CD1c-positive myeloid dendritic cell (primary cell): ENCODE results near the gene PAX5.
A peak's percentile ranks its signal among the peaks of the same experiment; 100 is the strongest.
"Not testable (repeated sequence)": the region's sequence is repeated elsewhere in the genome, so short reads cannot be mapped to it uniquely, and the experiment has no call there.

Experiments
- DNase-seq: peaks from one replicate; pipeline ENCODE4 v3.0.0-alpha.2; 2016; ENCODE audit errors: extremely low spot score

The PAX5 gene

GRCh38 chr9:36881316-36881715 is 152.8 kb downstream of the PAX5 start:
- DNase-seq, result no peak

- no peak for DNase-seq
These were observed 154.0 kb downstream of the PAX5 start for GRCh38 chr9:36880075-36880474.

DNA sequence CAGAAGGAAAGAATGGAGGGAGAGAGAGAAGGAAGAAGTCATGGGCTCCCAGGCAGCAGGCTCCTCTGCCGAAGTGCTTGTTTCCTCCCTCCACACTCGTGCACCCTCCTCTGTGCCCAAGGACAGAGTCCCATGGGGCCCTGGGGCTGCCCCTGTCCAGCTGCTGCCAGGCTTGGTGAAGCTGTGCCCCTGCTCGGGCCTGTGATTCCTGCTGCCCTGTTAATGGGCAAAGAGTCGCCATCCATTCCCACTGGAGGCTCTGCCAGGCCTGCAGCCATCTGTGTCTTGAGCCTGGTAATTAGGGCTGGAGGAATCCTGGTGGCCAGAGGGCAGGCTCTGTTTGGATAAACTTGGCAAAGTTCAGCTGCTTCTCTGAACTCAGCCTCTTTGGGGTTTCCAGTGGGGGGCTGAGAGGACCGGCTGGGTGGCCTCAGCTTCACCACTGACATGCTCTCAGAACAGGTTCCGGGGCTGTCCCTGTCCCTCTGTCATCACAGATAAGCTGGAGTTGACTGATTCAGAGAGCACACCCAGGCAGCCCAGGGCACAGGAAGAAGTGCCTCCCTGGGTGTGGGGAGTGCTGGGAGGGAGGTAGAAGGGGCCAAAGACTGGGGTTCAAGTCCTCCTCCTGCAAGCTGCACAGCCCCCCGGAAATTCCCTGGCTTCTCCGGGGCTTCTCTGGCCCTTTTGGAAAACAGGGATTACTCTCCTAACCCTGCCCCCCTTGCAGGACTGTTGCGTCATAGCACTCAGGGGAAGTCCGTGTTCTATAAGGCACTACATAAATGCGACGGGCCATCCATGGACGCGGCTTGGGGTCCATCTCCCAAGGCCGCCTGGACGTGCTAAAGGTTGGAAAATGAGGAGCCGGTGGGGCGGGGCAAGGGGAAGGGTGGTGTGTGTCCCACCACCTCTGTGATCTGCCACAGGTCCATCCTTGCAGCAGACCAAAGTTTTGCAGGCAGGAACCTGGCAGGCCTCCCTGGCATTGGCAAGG is 154.8 kb downstream of the PAX5 start:
- DNase-seq, result no peak

DNA sequence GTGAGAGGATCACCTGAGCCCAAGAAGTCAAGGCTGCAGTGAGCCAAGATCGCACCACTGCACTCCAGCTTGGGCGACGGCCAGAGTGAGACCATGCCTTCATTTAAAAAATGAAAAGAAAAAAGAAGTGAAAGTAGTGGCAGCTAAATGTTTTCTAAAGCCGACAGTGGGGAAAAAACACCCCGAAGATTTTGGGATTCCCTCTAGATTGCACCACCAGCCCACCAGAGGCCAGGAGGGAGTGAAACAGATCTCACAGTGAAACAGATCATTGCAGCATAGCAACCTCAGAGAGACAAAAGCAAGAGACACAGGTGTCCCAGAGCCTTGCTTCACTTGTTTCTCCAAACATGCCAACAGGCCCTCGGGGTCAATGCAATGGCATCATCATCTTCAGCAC is 156.8 kb downstream of the PAX5 start:
- no peak for DNase-seq

GRCh38 chr9:36876056-36876455 is 158.0 kb downstream of the PAX5 start:
- DNase-seq, result no peak

- DNase-seq, result peak; percentile 17
These were observed 159.1 kb downstream of the PAX5 start for GRCh38 chr9:36874921-36875320.

DNA sequence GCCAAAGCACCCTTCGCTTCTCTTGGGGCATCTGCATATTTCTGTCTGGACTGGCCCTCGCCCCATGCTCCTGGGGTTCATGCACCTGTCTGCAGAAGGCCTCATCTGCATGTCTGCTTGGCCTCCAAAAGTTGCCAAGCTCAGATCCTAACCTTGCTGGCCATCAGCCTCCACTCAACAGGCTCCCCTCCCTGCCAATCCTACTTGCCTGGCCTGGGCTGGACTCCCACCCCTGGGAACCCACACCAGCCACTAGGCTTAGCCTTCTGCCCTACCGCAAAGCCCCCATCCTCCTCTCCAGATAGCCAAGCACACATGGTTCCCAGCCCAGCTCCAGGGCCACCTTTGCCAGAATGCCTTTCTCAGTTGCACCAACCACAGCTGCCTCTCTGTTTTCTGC is 159.8 kb downstream of the PAX5 start:
- DNase-seq, result no peak

DNA sequence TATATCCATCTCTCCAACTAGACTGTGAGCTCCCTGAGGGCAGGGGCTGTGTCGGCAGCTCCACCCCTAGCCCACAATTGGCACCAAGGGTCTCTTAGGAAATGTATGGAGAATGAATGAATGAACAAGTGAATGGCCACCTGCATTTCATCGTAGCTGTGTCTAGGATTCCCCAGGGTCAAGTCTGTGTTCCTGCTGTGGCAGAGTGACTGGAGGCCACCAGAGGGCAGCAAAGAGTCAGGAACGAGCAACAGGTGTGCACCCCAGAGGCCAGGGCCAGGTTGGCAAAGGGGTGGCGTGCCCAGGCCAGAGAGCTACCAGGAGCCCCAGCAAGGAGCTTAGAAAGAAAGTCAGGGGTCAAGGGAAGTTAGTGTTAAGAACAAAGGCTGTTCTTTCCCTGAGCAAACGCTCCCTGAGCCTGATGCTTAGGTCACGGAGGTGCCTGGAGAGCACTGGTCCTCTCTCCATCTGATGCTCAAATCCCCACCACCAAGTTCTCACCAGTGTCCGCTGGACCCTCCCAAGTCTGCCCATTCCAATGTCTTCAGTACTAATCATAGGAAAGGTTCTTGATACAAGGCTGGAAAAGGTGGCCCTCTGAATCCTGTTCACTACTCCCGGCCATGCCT is 160.7 kb downstream of the PAX5 start:
- DNase-seq, result peak; percentile 61

DNA sequence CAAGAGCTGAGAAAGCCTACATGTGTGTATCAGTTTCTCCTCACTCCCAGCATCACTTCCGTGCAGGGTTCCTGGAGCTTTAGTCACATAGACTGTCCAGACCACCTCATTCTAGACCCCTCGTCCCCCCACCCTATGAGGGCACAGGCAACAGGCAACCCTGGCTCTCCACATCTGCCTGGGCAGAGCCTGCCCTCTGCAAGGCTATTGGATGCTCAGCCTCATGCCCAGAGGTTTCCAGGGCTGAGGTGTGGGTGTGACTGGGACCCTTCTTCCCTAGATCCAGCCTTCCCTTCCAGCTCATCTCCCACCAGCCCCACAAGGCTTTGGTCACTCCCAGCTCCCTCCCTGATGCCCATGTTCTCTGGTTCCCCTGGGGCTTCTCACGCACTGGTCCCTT is 161.4 kb downstream of the PAX5 start:
- no peak for DNase-seq

DNA sequence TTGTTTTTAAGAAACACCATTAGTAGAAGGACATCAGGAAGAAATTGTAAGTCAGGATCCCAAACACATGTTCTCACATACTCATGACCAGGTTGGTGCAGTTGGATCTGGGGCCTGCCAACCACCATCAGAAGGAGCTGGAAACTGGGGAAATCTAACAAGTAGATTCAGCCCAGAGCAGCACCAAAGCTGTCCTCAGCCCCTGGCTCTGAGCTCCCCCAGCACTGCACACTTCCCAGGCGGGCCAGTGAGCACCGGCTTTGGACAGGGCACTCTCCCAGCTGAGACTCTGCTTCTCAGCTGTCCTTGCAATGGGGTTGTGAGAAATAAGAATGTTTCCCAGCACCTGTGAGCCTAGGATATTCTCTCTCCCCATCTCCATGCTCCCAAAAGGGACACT is 162.5 kb downstream of the PAX5 start:
- no peak for DNase-seq

- DNase-seq, result no peak
These were observed 163.1 kb downstream of the PAX5 start for GRCh38 chr9:36870960-36871359.

GRCh38 chr9:36869605-36870004 is 164.5 kb downstream of the PAX5 start:
- DNase-seq, result not testable (repeated sequence)

GRCh38 chr9:36868586-36869282 is 165.3 kb downstream of the PAX5 start:
- no peak for DNase-seq

- no peak for DNase-seq
These were observed 166.2 kb downstream of the PAX5 start for GRCh38 chr9:36867672-36868471.

DNA sequence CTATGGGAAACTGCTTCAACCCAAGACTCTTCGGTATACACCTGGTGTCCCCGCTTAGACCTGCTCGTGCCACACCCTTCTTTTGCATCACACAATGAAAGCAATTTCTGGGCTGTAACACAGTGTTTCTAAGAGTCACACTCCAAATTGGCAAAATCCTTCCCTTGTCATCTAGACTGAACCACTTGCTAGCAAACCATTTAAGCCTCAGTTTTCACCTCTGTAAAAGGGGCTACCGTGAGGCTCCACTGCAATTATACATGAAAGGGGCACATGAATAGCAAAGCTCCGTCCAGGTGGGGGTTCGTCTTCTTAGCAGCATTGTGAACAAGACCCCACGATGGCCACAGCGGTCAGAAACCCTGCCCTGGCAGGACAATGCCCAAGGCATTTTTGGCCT is 166.8 kb downstream of the PAX5 start:
- DNase-seq, result no peak

DNA sequence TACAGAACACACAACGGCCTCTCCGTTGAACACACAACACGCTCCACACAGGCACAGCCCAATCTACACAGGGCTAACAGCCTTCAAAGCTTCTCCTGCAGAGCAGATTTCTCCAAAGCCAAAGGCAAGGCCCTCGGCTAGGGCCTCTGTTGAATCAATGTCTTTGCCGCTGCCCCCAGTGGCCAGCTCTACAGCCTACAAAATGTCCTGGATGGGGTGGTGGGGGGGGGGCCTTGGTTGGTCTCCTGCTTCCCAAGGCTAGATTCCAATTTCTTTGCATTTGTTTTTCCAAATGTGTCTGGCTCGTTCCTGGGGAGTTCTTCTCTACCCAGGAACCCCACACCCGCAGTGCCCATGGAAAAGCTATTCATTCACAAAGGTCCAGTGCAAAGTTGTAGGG is 167.2 kb downstream of the PAX5 start:
- DNase-seq, result no peak

GRCh38 chr9:36865731-36866635 is 168.1 kb downstream of the PAX5 start:
- DNase-seq, result no peak

DNA sequence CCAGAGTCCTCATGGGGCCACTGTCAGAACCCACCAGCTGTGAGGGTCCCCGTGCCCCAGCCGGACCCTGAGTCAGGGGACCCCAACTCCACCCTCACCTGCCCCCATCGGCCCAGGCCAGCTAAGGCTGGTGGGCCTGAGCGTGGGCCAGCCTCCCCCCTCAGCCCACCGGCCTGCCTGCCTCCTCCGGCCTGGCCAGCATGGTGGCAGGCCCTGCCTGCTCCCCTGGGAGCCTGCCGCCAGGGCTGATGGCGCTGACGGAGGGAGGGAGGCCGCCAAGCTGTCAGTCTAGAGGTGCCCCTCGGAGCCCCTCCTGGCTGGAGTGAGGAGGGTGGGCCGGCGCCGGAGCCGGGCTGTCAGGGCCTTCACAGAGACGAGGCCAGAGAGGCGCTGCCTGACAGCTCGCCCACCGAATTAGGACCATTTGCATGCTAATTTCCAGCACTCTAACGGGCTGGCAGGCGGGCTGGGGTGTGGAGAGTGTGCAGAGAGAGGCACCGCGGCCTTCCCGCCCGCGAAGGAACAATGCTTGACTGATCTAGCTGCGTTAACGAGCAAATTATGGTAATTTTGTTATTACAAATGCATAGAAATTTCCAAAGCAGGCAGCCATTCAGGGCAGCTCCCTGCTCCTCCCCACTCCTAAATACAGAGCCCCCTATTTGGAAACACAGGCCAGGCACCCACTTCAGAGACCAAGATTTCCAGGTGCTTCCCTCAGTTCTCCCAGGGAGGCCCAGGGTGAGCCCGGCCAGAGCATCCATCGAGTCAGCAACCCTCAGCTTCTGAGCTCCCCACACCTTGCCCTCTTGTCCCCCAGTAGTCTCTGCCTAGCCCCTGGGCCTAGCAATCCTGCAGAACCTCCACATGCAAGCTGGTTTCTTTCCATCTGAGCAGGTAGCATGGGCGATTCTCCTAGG is 169.3 kb downstream of the PAX5 start:
- DNase-seq, result no peak
